HepG2 (cell line): ENCODE data around the gene EFNA3. TPM values are rescaled to one million over a fixed set of nuclear protein-coding genes. Genes with fewer than 3 reads are reported as not detected.

ENCODE experiments used
- AGO1 ChIP-seq: fragments of 200-400 bp; formaldehyde crosslinking; IDR thresholded peaks from 2 replicates; pipeline ENCODE4 v1.6.1; 2017; ENCODE audit warnings: mild to moderate bottlenecking, low read depth, low read length, moderate library complexity; ENCODE audit not compliant: poor library complexity, severe bottlenecking
- ETV5 ChIP-seq: IDR thresholded peaks from 2 replicates; pipeline ENCODE4 v1.6.1; 2018; ENCODE audit warnings: missing biosample characterization, missing genetic modification reagents, inconsistent platforms, borderline replicate concordance
- EZH2 ChIP-seq: conservative IDR thresholded peaks from 2 replicates; pipeline ENCODE4 v1.6.1; 2012; ENCODE audit warnings: mild to moderate bottlenecking, low read depth, low read length, moderate library complexity
- KAT7 ChIP-seq: IDR thresholded peaks from 2 replicates; pipeline ENCODE4 v1.6.1; 2018; ENCODE audit warnings: borderline replicate concordance, missing compliant biosample characterization
- KDM5B ChIP-seq: sonication (generic); formaldehyde crosslinking; IDR thresholded peaks from 2 replicates; pipeline ENCODE4 v1.4.0; 2020; ENCODE audit warnings: missing genetic modification reagents, mild to moderate bottlenecking, borderline replicate concordance
- LCORL ChIP-seq, 2 experiments: fragments of 450-650 bp in 1 of 2; sonication (generic) in 1 of 2; formaldehyde crosslinking in 1 of 2; IDR thresholded peaks; 2 replicates each; pipeline versions ENCODE4 v1.5.0 to v1.6.1; 2017 to 2020; ENCODE audit warnings: antibody characterized with exemption in 1 of 2, missing genetic modification reagents in 1 of 2
- MED13 ChIP-seq: sonication (generic); formaldehyde crosslinking; IDR thresholded peaks from 2 replicates; pipeline ENCODE4 v1.5.0; 2020; ENCODE audit warnings: missing genetic modification reagents
- PPARG ChIP-seq: conservative IDR thresholded peaks from 2 replicates; pipeline ENCODE4 v1.6.1; 2016; ENCODE audit warnings: missing biosample characterization, missing genetic modification reagents
- SOX13 ChIP-seq, 3 experiments: fragments of 450-650 bp in 1 of 3; sonication (generic) in 1 of 3; formaldehyde crosslinking in 1 of 3; IDR thresholded peaks in 2 of 3; conservative IDR thresholded peaks in 1 of 3; 2 replicates each; pipeline versions ENCODE4 v1.5.0 to v1.6.1; 2016 to 2020; ENCODE audit warnings: antibody characterized with exemption in 1 of 3, mild to moderate bottlenecking in 1 of 3, missing compliant biosample characterization in 1 of 3, missing genetic modification reagents in 1 of 3, moderate library complexity in 1 of 3
- TAF1 ChIP-seq: sonication (generic); formaldehyde crosslinking; IDR thresholded peaks from 2 replicates; pipeline ENCODE4 v1.4.0; 2020; ENCODE audit warnings: missing genetic modification reagents
- ZBTB38 ChIP-seq: sonication (generic); formaldehyde crosslinking; IDR thresholded peaks from 2 replicates; pipeline ENCODE4 v1.5.1; 2020; ENCODE audit warnings: mild to moderate bottlenecking, missing genetic modification reagents
- ZNF10 ChIP-seq: sonication (generic); formaldehyde crosslinking; IDR thresholded peaks from 2 replicates; pipeline ENCODE4 v1.4.0; 2020; ENCODE audit warnings: mild to moderate bottlenecking, low read depth, missing genetic modification reagents, borderline replicate concordance
- ZNF33B ChIP-seq: sonication (generic); formaldehyde crosslinking; IDR thresholded peaks from 2 replicates; pipeline ENCODE4 v1.5.1; 2020; ENCODE audit warnings: mild to moderate bottlenecking, missing genetic modification reagents
- ZNF430 ChIP-seq: sonication (generic); formaldehyde crosslinking; IDR thresholded peaks from 2 replicates; pipeline ENCODE4 v1.9.0; 2021; ENCODE audit warnings: mild to moderate bottlenecking, missing genetic modification reagents
- ZNF558 ChIP-seq: sonication (generic); formaldehyde crosslinking; IDR thresholded peaks from 2 replicates; pipeline ENCODE4 v1.9.0; 2022; ENCODE audit warnings: mild to moderate bottlenecking, missing genetic modification reagents, borderline replicate concordance
- ZNF567 ChIP-seq: sonication (generic); formaldehyde crosslinking; IDR thresholded peaks from 2 replicates; pipeline ENCODE4 v1.8.1; 2023; ENCODE audit warnings: mild to moderate bottlenecking, missing genetic modification reagents, borderline replicate concordance
- ZNF747 ChIP-seq: sonication (generic); formaldehyde crosslinking; IDR thresholded peaks from 2 replicates; pipeline ENCODE4 v1.8.1; 2023; ENCODE audit warnings: missing genetic modification reagents, mild to moderate bottlenecking, borderline replicate concordance
- ZNF839 ChIP-seq: sonication (generic); formaldehyde crosslinking; IDR thresholded peaks from 2 replicates; pipeline ENCODE4 v1.4.0; 2020; ENCODE audit warnings: missing genetic modification reagents, mild to moderate bottlenecking, borderline replicate concordance
- polyA plus RNA-seq, 8 experiments: library from polyadenylated mRNA; depleted of rRNA in 3 of 8; stranded (reverse) in 7 of 8; unstranded in 1 of 8; fragments of >200 nt; fragmentation: Illumina TruSeq in 4 of 8; extraction: Trizol in 4 of 8; gene quantifications; 2 replicates each; pipeline versions ENCODE4 v1.2.1 to v1.2.3, GENCODE V29; 2011 to 2016; ENCODE audit warnings: low read depth in 4 of 8, missing spikeins in 1 of 8, mixed read lengths in 1 of 8; ENCODE audit not compliant: insufficient read depth in 1 of 8
- total RNA-seq, 5 experiments: library from RNA; depleted of rRNA; stranded (reverse); fragments of >200 nt; fragmentation: Illumina TruSeq; extraction: Trizol; gene quantifications; 2 replicates each; pipeline ENCODE4 v1.2.3, GENCODE V29; 2016; ENCODE audit warnings: low read depth in 1 of 5
- TF ChIP-seq, protein P1 (sequence below): IDR thresholded peaks from 2 replicates; pipeline ENCODE4 v1.6.1; 2016
- TF ChIP-seq, protein P2 (sequence below): sonication (generic); formaldehyde crosslinking; IDR thresholded peaks from 2 replicates; pipeline ENCODE4 v1.5.1; 2020; ENCODE audit warnings: mild to moderate bottlenecking, missing genetic modification reagents, borderline replicate concordance
- TF ChIP-seq, protein P3 (sequence below): sonication (generic); formaldehyde crosslinking; IDR thresholded peaks from 2 replicates; pipeline ENCODE4 v1.4.0; 2020; ENCODE audit warnings: mild to moderate bottlenecking, missing genetic modification reagents
- TF ChIP-seq, protein P4 (sequence below): sonication (generic); formaldehyde crosslinking; IDR thresholded peaks from 2 replicates; pipeline ENCODE4 v1.4.0; 2020; ENCODE audit warnings: low read depth, missing genetic modification reagents

EFNA3 gene
- total and polyA plus RNA-seq, 2 of the 13 experiments (the other 11 are each of a cell fraction or from before 2014, with no cell fraction given), result 1.0 to 5.7 TPM

DNA sequence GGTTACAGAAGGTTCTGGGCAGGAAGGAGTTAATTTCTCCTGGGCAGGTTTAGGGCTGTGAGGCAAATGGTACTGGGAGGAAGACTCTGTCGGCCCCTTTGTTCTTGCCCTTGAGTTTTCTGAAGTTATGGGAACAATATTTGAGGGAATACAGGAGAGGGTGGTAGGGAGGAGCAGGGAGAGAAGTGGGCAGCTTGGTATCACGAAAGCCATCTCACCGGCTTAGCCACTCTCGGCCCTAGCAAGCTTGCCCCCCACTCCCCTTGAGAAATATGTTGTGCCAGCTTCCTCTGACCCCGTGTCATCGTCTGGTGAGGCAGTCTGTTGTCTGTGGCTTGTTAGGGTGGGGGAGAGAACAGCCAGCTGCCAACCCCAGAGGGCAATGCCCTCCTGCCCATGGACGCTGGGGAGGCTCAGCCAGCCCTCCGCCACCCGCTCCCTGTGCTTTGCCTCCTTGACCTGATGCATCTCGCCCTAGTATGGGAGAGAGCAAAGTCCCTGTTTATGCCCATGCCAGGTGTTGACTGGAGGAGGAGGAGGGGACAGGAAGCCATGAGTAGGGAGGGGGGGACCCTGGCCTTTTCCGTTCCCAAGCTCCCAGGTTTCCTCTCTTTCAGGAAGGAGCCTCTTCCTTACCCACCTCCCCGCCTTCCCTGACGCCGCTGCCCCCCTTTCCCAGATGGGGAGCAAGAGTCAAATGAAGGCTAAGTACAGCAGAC lies 50.3 kb downstream of the EFNA3 start (continued):
- TF ChIP-seq, protein P1, sequence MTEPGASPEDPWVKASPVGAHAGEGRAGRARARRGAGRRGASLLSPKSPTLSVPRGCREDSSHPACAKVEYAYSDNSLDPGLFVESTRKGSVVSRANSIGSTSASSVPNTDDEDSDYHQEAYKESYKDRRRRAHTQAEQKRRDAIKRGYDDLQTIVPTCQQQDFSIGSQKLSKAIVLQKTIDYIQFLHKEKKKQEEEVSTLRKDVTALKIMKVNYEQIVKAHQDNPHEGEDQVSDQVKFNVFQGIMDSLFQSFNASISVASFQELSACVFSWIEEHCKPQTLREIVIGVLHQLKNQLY (CRISPR knock-in tag), result peak; percentile 69; the same call in 1 of the 2 replicates
- TF ChIP-seq AGO1 (peak; percentile 22), EZH2 (no peak), ZBTB38 (CRISPR knock-in tag) (0 out of 2 replicates have a peak, but pooled peaks have one; percentile 45), ZNF747 (CRISPR knock-in tag) (peak; percentile 65; the same call in 1 of the 2 replicates), PPARG (CRISPR knock-in tag) (0 out of 2 replicates have a peak, but pooled peaks have one; percentile 12), MED13 (CRISPR knock-in tag) (no peak), TAF1 (CRISPR knock-in tag) (peak; percentile 85; the same call in 1 of the 2 replicates), ZNF430 (CRISPR knock-in tag) (0 out of 2 replicates have a peak, but pooled peaks have one; percentile 19), ZNF567 (CRISPR knock-in tag) (peak; percentile 78; the same call in 1 of the 2 replicates), ZNF33B (CRISPR knock-in tag) (no peak), KDM5B (peak; percentile 38; the same call in 1 of the 2 replicates), ZNF839 (CRISPR knock-in tag) (peak; percentile 55; the same call in 1 of the 2 replicates), ZNF10 (CRISPR knock-in tag) (no peak), KAT7 (CRISPR knock-in tag) (peak; percentile 31; the same call in 1 of the 2 replicates), ETV5 (CRISPR knock-in tag) (peak; percentile 96), ZNF558 (CRISPR knock-in tag) (no peak; the same call in 1 of the 2 replicates), LCORL (IDR thresholded peaks at IDR 0.05) (no peak), LCORL (CRISPR knock-in tag; IDR thresholded peaks at IDR 0.05) (peak; percentile 74; the same call in 1 of the 2 replicates), SOX13 (IDR thresholded peaks at IDR 0.05) (no peak), SOX13 (CRISPR knock-in tag; conservative IDR thresholded peaks at IDR 0.05 in 1 of 2, IDR thresholded peaks at IDR 0.05 in 1 of 2) (peak in 1 of 2 experiments; percentile 74; a peak in 2 of 4 replicates)
- TF ChIP-seq, protein P2, sequence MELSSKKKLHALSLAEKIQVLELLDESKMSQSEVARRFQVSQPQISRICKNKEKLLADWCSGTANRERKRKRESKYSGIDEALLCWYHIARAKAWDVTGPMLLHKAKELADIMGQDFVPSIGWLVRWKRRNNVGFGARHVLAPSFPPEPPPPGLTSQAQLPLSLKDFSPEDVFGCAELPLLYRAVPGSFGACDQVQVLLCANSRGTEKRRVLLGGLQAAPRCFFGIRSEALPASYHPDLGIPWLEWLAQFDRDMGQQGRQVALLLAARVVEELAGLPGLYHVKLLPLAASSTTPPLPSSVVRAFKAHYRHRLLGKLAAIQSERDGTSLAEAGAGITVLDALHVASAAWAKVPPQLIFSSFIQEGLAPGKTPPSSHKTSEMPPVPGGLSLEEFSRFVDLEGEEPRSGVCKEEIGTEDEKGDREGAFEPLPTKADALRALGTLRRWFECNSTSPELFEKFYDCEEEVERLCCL, result peak; percentile 55; the same call in 1 of the 2 replicates
- TF ChIP-seq, protein P3, sequence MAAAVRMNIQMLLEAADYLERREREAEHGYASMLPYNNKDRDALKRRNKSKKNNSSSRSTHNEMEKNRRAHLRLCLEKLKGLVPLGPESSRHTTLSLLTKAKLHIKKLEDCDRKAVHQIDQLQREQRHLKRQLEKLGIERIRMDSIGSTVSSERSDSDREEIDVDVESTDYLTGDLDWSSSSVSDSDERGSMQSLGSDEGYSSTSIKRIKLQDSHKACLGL (CRISPR knock-in tag), result no peak
- TF ChIP-seq, protein P4, sequence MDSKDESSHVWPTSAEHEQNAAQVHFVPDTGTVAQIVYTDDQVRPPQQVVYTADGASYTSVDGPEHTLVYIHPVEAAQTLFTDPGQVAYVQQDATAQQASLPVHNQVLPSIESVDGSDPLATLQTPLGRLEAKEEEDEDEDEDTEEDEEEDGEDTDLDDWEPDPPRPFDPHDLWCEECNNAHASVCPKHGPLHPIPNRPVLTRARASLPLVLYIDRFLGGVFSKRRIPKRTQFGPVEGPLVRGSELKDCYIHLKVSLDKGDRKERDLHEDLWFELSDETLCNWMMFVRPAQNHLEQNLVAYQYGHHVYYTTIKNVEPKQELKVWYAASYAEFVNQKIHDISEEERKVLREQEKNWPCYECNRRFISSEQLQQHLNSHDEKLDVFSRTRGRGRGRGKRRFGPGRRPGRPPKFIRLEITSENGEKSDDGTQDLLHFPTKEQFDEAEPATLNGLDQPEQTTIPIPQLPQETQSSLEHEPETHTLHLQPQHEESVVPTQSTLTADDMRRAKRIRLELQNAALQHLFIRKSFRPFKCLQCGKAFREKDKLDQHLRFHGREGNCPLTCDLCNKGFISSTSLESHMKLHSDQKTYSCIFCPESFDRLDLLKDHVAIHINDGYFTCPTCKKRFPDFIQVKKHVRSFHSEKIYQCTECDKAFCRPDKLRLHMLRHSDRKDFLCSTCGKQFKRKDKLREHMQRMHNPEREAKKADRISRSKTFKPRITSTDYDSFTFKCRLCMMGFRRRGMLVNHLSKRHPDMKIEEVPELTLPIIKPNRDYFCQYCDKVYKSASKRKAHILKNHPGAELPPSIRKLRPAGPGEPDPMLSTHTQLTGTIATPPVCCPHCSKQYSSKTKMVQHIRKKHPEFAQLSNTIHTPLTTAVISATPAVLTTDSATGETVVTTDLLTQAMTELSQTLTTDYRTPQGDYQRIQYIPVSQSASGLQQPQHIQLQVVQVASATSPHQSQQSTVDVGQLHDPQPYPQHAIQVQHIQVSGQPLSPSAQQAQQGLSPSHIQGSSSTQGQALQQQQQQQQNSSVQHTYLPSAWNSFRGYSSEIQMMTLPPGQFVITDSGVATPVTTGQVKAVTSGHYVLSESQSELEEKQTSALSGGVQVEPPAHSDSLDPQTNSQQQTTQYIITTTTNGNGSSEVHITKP (CRISPR knock-in tag), result 0 out of 2 replicates have a peak, but pooled peaks have one; percentile 27
